Keratinocyte (primary cell): ENCODE measurements around the gene CCDC40. TPM values are rescaled to one million over a fixed set of nuclear protein-coding genes. Genes with fewer than 3 reads are reported as not detected.

ENCODE experiments used
- DNase-seq: peaks from one replicate; pipeline ENCODE4 v3.0.0-alpha.2; 2011; ENCODE audit warnings: low read depth, missing footprints, low spot score
- FAIRE-seq: peaks from 2 replicates; lab custom pipeline; 2011; peaks lifted over from hg19 to GRCh38; lab: Jason Lieb, UNC
- H2AFZ ChIP-seq: 2 replicates; pipeline ENCODE4 v1.6.0; 2012; ENCODE audit warnings: low read length, control low read depth, inconsistent platforms; ENCODE audit not compliant: control insufficient read depth
- H3K27ac ChIP-seq: 2 replicates; pipeline ENCODE4 v1.5.1; 2011; ENCODE audit warnings: low read length; ENCODE audit not compliant: control insufficient read depth, insufficient read depth
- H3K27me3 ChIP-seq: 3 replicates; pipeline ENCODE4 v1.6.0; 2011; ENCODE audit warnings: low read length; ENCODE audit not compliant: control insufficient read depth, insufficient read depth; ENCODE audit errors: extremely low read depth
- H3K36me3 ChIP-seq, 2 experiments: 2 replicates in 1 of 2; 3 replicates in 1 of 2; pipeline ENCODE4 v1.5.1; 2011; ENCODE audit warnings: low read length in 2 of 2, mild to moderate bottlenecking in 1 of 2; ENCODE audit not compliant: control insufficient read depth in 2 of 2, insufficient read depth in 2 of 2; ENCODE audit errors: extremely low read depth in 1 of 2
- H3K4me1 ChIP-seq: 3 replicates; pipeline ENCODE4 v1.5.1; 2011; ENCODE audit warnings: low read length; ENCODE audit not compliant: control insufficient read depth, insufficient read depth; ENCODE audit errors: extremely low read depth
- H3K4me2 ChIP-seq: 3 replicates; pipeline ENCODE4 v1.6.0; 2011; ENCODE audit warnings: low read depth, low read length; ENCODE audit not compliant: control insufficient read depth, insufficient read depth; ENCODE audit errors: extremely low read depth
- H3K4me3 ChIP-seq, 3 experiments: fragments of 200-600 bp in 1 of 3; sonication (generic) in 1 of 3; 2 replicates in 2 of 3; 3 replicates in 1 of 3; pipeline ENCODE4 v1.5.1; 2011 to 2016; ENCODE audit warnings: low read length in 3 of 3, mild to moderate bottlenecking in 3 of 3, control low read depth in 2 of 3, inconsistent platforms in 1 of 3, low read depth in 1 of 3, mixed read lengths in 1 of 3, mixed run types in 1 of 3, moderate library complexity in 1 of 3; ENCODE audit not compliant: control insufficient read depth in 2 of 3, insufficient read depth in 2 of 3; ENCODE audit errors: extremely low read depth in 1 of 3
- H3K79me2 ChIP-seq: 2 replicates; pipeline ENCODE4 v1.6.0; 2012; ENCODE audit warnings: low read length; ENCODE audit not compliant: control insufficient read depth, insufficient read depth
- H3K9ac ChIP-seq: 3 replicates; pipeline ENCODE4 v1.6.0; 2011; ENCODE audit warnings: low read length; ENCODE audit not compliant: control insufficient read depth, insufficient read depth; ENCODE audit errors: extremely low read depth
- H3K9me1 ChIP-seq: 3 replicates; pipeline ENCODE4 v1.6.0; 2011; ENCODE audit warnings: low read length; ENCODE audit not compliant: control insufficient read depth, insufficient read depth; ENCODE audit errors: extremely low read depth
- H3K9me3 ChIP-seq: 2 replicates; pipeline ENCODE4 v1.5.1; 2012; ENCODE audit warnings: low read depth, low read length; ENCODE audit not compliant: control insufficient read depth
- H4K20me1 ChIP-seq: 3 replicates; pipeline ENCODE4 v1.6.0; 2011; ENCODE audit warnings: low read length; ENCODE audit not compliant: control insufficient read depth, insufficient read depth; ENCODE audit errors: extremely low read depth
- CTCF ChIP-seq, 3 experiments: IDR thresholded peaks in 1 of 3; conservative IDR thresholded peaks in 1 of 3; optimal IDR thresholded peaks in 1 of 3; 2 replicates in 2 of 3; 3 replicates in 1 of 3; pipeline versions ENCODE3 to v1.5.1; 2011; ENCODE audit warnings: low read length in 3 of 3, mild to moderate bottlenecking in 3 of 3, moderate library complexity in 2 of 3, control low read depth in 1 of 3, inconsistent platforms in 1 of 3; ENCODE audit not compliant: insufficient read depth in 2 of 3; ENCODE audit errors: extremely low read depth in 1 of 3
- EZH2 ChIP-seq: IDR thresholded peaks from one replicate; pipeline ENCODE4 v1.6.1; 2012; ENCODE audit warnings: inconsistent platforms, mild to moderate bottlenecking, low read length, moderate library complexity
- dilution Hi-C: fragments of 300-500 bp; cut with MboI; formaldehyde crosslinking; loops from one replicate; pipeline ENCODE4 v1.7.0; 2020; ENCODE audit warnings: low sequenced_read_pairs; ENCODE audit not compliant: extremely low pct_ligation_motif_present
- polyA plus RNA-seq, 5 experiments: library from polyadenylated mRNA; depleted of rRNA in 3 of 5; stranded (reverse) in 3 of 5; stranded (forward) in 1 of 5; unstranded in 1 of 5; fragments of >200 nt; gene quantifications; 1 replicate in 1 of 5; 2 replicates in 3 of 5; 3 replicates in 1 of 5; pipeline versions ENCODE4 v1.2.1 to v1.2.3, GENCODE V29; 2011 to 2012; ENCODE audit warnings: missing spikeins in 2 of 5, low read depth in 1 of 5, low replicate concordance in 1 of 5

The CCDC40 gene
- polyA plus RNA-seq, 1 donor (not counting 4 experiments of a cell fraction or from before 2014, with no cell fraction given), result 2.4 TPM

GRCh38 chr17:80116921-80117380 lies 80.5 kb downstream of the CCDC40 start:
- dilution Hi-C loops, result no loop called here
- Histone ChIP-seq H3K9ac (no peak overlapping the region), H3K9me3 (no peaks in the 10 kb centered on the region), H3K79me2 (no peaks in the 10 kb centered on the region), H3K27ac (no peak overlapping the region), H3K27me3 (no peaks in the 10 kb centered on the region), H3K4me3 (no peak overlapping the region), H4K20me1 (no peaks in the 10 kb centered on the region), H3K4me2 (no peak overlapping the region), H3K9me1 (no peaks in the 10 kb centered on the region), H3K4me1 (no peaks in the 10 kb centered on the region), H2AFZ (no peak overlapping the region), H3K36me3 (no peaks in the 10 kb centered on the region)
- no peak for DNase-seq
- TF ChIP-seq EZH2 (no peak), CTCF (optimal IDR thresholded peaks at IDR 0.05 in 1 of 3, IDR thresholded peaks at IDR 0.05 in 1 of 3, conservative IDR thresholded peaks at IDR 0.05 in 1 of 3; ENCODE audit: extremely low read depth in 1 of 3, insufficient read depth in 2 of 3, low read length in 3 of 3) (no peak)
- no peak for FAIRE-seq

- Histone ChIP-seq H3K4me3 (no peak overlapping the region), H3K79me2 (no peaks in the 10 kb centered on the region), H3K27me3 (no peaks in the 10 kb centered on the region), H3K9me1 (no peaks in the 10 kb centered on the region), H3K36me3 (no peaks in the 10 kb centered on the region), H4K20me1 (no peaks in the 10 kb centered on the region), H3K4me2 (no peak overlapping the region), H3K9me3 (no peaks in the 10 kb centered on the region), H3K27ac (no peak overlapping the region), H3K4me1 (no peaks in the 10 kb centered on the region), H3K9ac (no peak overlapping the region), H2AFZ (no peak overlapping the region)
- FAIRE-seq (no peak), DNase-seq (no peak)
- TF ChIP-seq CTCF (optimal IDR thresholded peaks at IDR 0.05 in 1 of 3, IDR thresholded peaks at IDR 0.05 in 1 of 3, conservative IDR thresholded peaks at IDR 0.05 in 1 of 3; ENCODE audit: extremely low read depth in 1 of 3, insufficient read depth in 2 of 3, low read length in 3 of 3) (no peak), EZH2 (no peak)
- dilution Hi-C loops, result no loop called here
Measured at GRCh38 chr17:80117491-80118401, 81.3 kb downstream of the CCDC40 start.
